MCF 10A (cell line): ENCODE measurements around the gene SOBP. TPM values are rescaled to one million over a fixed set of nuclear protein-coding genes. Genes with fewer than 3 reads are reported as not detected.
A peak's percentile ranks its signal among the peaks of the same experiment; 100 is the strongest.

Experiments
- BruUV-seq: library from RNA; stranded (reverse); fragments of 400-500 nt; replicated peaks from 2 replicates; lab custom pipeline; 2021; lab: Mats Ljungman, UMichigan
- CTCF ChIA-PET: fragments of 300-600 bp; sonication (Branson Sonifier 250); formaldehyde crosslinking; extraction: SDS; loops from one replicate; lab custom pipeline; 2021; ENCODE audit warnings: antibody characterized with exemption, inconsistent platforms; lab: Yijun Ruan, JAX
- POLR2A ChIA-PET: fragments of 300-600, 350-650 bp; sonication (Branson Sonifier 250); formaldehyde crosslinking; extraction: SDS; loops from one replicate; lab custom pipeline; 2020; ENCODE audit warnings: antibody characterized with exemption, inconsistent platforms; lab: Yijun Ruan, JAX
- DNase-seq: peaks from one replicate; pipeline ENCODE4 v3.0.0-alpha.2; 2018; ENCODE audit not compliant: unreplicated experiment
- H3K27ac Mint-ChIP-seq: one replicate; pipeline ENCODE4 v1.8.0; 2022; ENCODE audit warnings: mild to moderate bottlenecking, low read depth, mixed read lengths; ENCODE audit not compliant: unreplicated experiment
- H3K27me3 Mint-ChIP-seq: one replicate; pipeline ENCODE4 v1.8.0; 2022; ENCODE audit warnings: mixed read lengths; ENCODE audit not compliant: insufficient read depth, unreplicated experiment
- H3K36me3 Mint-ChIP-seq: one replicate; pipeline ENCODE4 v1.8.0; 2022; ENCODE audit warnings: mild to moderate bottlenecking, moderate library complexity, mixed read lengths; ENCODE audit not compliant: insufficient read depth, unreplicated experiment
- H3K4me1 Mint-ChIP-seq: one replicate; pipeline ENCODE4 v1.8.0; 2022; ENCODE audit warnings: mixed read lengths; ENCODE audit not compliant: insufficient read depth, unreplicated experiment
- H3K4me3 Mint-ChIP-seq: one replicate; pipeline ENCODE4 v1.8.0; 2022; ENCODE audit warnings: mild to moderate bottlenecking, moderate library complexity, mixed read lengths; ENCODE audit not compliant: unreplicated experiment
- H3K9me3 Mint-ChIP-seq: one replicate; pipeline ENCODE4 v1.8.0; 2022; ENCODE audit warnings: mixed read lengths; ENCODE audit not compliant: unreplicated experiment
- intact Hi-C: fragments of 100-400 bp; cut with micrococcal nuclease; formaldehyde crosslinking; loops from 2 replicates; pipeline ENCODE4 v1.14.1; 2022
- total RNA-seq: library from RNA; stranded (reverse); gene quantifications from 2 replicates; pipeline ENCODE4 v1.2.3, GENCODE V29; 2022
- TF ChIP-seq, protein P1 (sequence below): fragments of 200-600 bp; IDR thresholded peaks from one replicate; pipeline ENCODE4 v1.8.0; 2022; ENCODE audit warnings: antibody characterized with exemption, mild to moderate bottlenecking; ENCODE audit not compliant: unreplicated experiment

Gene SOBP
- total RNA-seq, 1 experiment from 2014 or later: 0.21 TPM

DNA sequence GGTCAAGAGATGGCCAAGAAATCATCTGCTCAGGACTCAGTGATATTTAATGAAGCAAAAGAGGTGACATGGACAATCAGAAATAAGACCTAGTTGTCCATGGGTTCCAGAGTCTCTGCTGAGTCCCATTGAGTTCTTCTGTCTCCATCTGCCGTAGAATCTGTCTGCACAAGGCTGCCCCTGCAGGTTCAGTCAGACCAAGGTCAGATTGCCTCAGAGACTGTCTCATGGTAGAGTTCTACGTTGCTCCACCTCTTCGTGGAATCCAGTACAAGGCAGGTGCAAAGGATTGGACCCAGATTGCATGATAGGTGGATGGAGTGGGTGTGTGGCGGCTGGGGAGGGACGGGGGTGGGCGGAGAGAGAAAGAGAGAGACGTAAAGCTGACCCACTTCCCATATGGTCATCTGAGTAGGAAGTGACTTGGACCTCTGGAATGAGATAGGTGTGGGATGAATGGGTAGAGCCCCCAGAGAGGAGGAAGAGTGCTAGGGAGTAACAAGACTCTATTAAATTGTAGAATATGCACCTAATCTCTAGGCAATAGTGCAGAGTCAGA lies 75.3 kb downstream of the SOBP start:
- Mint-ChIP-seq H3K36me3 (no peaks in the 10 kb centered on the region), H3K4me3 (no peak overlapping the region), H3K9me3 (no peaks in the 10 kb centered on the region), H3K4me1 (no peaks in the 10 kb centered on the region), H3K27ac (no peak overlapping the region), H3K27me3 (peaks cover 68% of the 10 kb centered on the region)
- BruUV-seq: no TSS peak
- POLR2A ChIA-PET: no interaction called here
- CTCF ChIA-PET: interaction anchor here (0.6 kb wide), 1 partner anchor 175 kb away, joined by 4 read pairs; no protein-coding TSS in a partner anchor
- intact Hi-C loops: no loop called here
- no peak for DNase-seq
- TF ChIP-seq, protein P1, sequence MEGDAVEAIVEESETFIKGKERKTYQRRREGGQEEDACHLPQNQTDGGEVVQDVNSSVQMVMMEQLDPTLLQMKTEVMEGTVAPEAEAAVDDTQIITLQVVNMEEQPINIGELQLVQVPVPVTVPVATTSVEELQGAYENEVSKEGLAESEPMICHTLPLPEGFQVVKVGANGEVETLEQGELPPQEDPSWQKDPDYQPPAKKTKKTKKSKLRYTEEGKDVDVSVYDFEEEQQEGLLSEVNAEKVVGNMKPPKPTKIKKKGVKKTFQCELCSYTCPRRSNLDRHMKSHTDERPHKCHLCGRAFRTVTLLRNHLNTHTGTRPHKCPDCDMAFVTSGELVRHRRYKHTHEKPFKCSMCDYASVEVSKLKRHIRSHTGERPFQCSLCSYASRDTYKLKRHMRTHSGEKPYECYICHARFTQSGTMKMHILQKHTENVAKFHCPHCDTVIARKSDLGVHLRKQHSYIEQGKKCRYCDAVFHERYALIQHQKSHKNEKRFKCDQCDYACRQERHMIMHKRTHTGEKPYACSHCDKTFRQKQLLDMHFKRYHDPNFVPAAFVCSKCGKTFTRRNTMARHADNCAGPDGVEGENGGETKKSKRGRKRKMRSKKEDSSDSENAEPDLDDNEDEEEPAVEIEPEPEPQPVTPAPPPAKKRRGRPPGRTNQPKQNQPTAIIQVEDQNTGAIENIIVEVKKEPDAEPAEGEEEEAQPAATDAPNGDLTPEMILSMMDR: no peak

DNA sequence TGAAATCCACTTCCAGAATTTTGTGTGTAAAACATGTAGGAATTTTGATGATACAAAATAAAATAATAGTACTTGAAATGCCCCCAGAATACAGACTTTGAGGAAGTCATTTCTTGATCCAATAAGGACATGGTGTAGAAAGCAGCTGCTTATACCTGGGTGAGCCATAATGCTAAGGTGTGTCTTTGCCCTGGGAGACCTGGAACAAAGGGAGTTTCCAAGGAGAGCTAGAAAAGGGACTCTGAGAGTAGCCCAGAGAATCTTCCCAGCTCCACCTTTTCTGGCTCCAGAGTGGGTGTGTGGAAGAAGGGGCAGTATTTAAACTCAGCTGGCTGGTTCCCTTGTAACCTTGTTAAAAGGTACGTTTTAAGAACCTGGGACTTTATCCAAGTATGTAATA lies 77.7 kb downstream of the SOBP start:
- Mint-ChIP-seq H3K4me3 (no peak overlapping the region), H3K27ac (no peak overlapping the region), H3K4me1 (no peaks in the 10 kb centered on the region), H3K36me3 (no peaks in the 10 kb centered on the region), H3K9me3 (no peaks in the 10 kb centered on the region), H3K27me3 (peaks cover 68% of the 10 kb centered on the region)
- DNase-seq: no peak
- ChIA-PET POLR2A (no interaction called here), CTCF (interaction anchor here (0.5 to 0.7 kb wide), 2 partner anchors 30 to 356 kb away, joined by 3 read pairs; no protein-coding TSS in a partner anchor)
- no TSS peak for BruUV-seq
- intact Hi-C loops: no loop called here
- TF ChIP-seq, protein P1: no peak

GRCh38 chr6:107569473-107569872 lies 79.6 kb downstream of the SOBP start:
- ChIA-PET CTCF (interaction anchor here (0.6 kb wide), 1 partner anchor 250 kb away, joined by 4 read pairs; no protein-coding TSS in a partner anchor), POLR2A (no interaction called here)
- no peak for DNase-seq
- no TSS peak for BruUV-seq
- TF ChIP-seq, protein P1: no peak
- Mint-ChIP-seq H3K9me3 (no peaks in the 10 kb centered on the region), H3K27me3 (peaks cover 62% of the 10 kb centered on the region), H3K36me3 (no peaks in the 10 kb centered on the region), H3K27ac (no peak overlapping the region), H3K4me3 (no peak overlapping the region), H3K4me1 (no peaks in the 10 kb centered on the region)
- intact Hi-C loops: no loop called here

- no peaks in the 10 kb centered on the region for H3K36me3 Mint-ChIP-seq
- TF ChIP-seq, protein P1: no peak
- ChIA-PET CTCF (no interaction called here), POLR2A (no interaction called here)
- H3K4me3 Mint-ChIP-seq: no peak overlapping the region
- peak; percentile 18 for DNase-seq
- no peaks in the 10 kb centered on the region for H3K4me1 Mint-ChIP-seq
- intact Hi-C loops: no loop called here
- no TSS peak for BruUV-seq
- no peak overlapping the region for H3K27ac Mint-ChIP-seq
- H3K9me3 Mint-ChIP-seq: no peaks in the 10 kb centered on the region
- H3K27me3 Mint-ChIP-seq: peaks cover 43% of the 10 kb centered on the region
Observed at GRCh38 chr6:107571354-107571753, 81.4 kb downstream of the SOBP start.
